Measurements from ENCODE around the gene CALML5. TPM values are rescaled to one million over a fixed set of nuclear protein-coding genes. Genes with fewer than 3 reads are reported as not detected.
A peak's percentile ranks its signal among the peaks of the same experiment; 100 is the strongest.

Gene CALML5
- total and polyA plus RNA-seq, 9 of the 15 experiments (the other 6 are each of a cell fraction or from before 2014, with no cell fraction given), result not detected

- no peak for DNase-seq (ENCODE audit: extremely low read depth in 1 of 4, low spot score in 3 of 4)
- no peaks in the 10 kb centered on the region for H3K9me3 ChIP-seq (replicated peaks; ENCODE audit: control insufficient read depth, insufficient read depth, low read depth, low read length)
- H3K79me2 ChIP-seq (ENCODE audit: control insufficient read depth, insufficient read depth, low read length), result peaks cover 99% of the 10 kb centered on the region
- H3K27me3 ChIP-seq (ENCODE audit: control insufficient read depth in 2 of 2, insufficient read depth in 2 of 2, low read length in 2 of 2), result no peaks in the 10 kb centered on the region
- no peak overlapping the region for H2AFZ ChIP-seq (ENCODE audit: low read depth, low read length)
- peak overlapping the region; percentile 79 for H3K4me2 ChIP-seq (ENCODE audit: insufficient read depth, low read length)
- no TSS peak for BruUV-seq (replicated peaks)
- H3K4me1 ChIP-seq (replicated peaks in 1 of 2; ENCODE audit: control insufficient read depth in 2 of 2, insufficient read depth in 2 of 2, low read length in 2 of 2), result peaks cover 4 to 16% of the 10 kb centered on the region in 2 experiments
- ATAC-seq, result peak; percentile 13
- peak overlapping the region; percentile 19 to 82; a peak in 3 of 4 replicates for H3K9ac ChIP-seq (ENCODE audit: insufficient read depth in 1 of 2, low read depth in 2 of 2, low read length in 2 of 2)
- no peak for FAIRE-seq
- in situ Hi-C loops (cut with MboI) (no loop called here), intact Hi-C loops (cut with micrococcal nuclease) (no loop called here)
- H3K36me3 ChIP-seq (ENCODE audit: control insufficient read depth, insufficient read depth, low read length), result peaks cover 58% of the 10 kb centered on the region
- ChIA-PET POLR2A (no interaction called here), CTCF (ENCODE audit: low intra/inter-chr PET ratio) (interaction anchor here (1.4 kb wide), 1 partner anchor 600 kb away, joined by 3 read pairs; no protein-coding TSS in a partner anchor)
- peak overlapping the region; percentile 74 for H3K27ac ChIP-seq (ENCODE audit: extremely low read depth, low read depth, low read length)
- WGBS (ENCODE audit: insufficient coverage, low coverage, missing lambda C conversion rate), result 0% methylated on average over 2 of the region's 2 CpGs
- H3K9me1 ChIP-seq (ENCODE audit: control insufficient read depth, insufficient read depth, low read length), result no peaks in the 10 kb centered on the region
- H3K4me3 ChIP-seq, result peak overlapping the region; percentile 56
- H4K20me1 ChIP-seq (replicated peaks; ENCODE audit: control insufficient read depth, insufficient read depth, low read length), result no peaks in the 10 kb centered on the region
- TF ChIP-seq, protein P1, sequence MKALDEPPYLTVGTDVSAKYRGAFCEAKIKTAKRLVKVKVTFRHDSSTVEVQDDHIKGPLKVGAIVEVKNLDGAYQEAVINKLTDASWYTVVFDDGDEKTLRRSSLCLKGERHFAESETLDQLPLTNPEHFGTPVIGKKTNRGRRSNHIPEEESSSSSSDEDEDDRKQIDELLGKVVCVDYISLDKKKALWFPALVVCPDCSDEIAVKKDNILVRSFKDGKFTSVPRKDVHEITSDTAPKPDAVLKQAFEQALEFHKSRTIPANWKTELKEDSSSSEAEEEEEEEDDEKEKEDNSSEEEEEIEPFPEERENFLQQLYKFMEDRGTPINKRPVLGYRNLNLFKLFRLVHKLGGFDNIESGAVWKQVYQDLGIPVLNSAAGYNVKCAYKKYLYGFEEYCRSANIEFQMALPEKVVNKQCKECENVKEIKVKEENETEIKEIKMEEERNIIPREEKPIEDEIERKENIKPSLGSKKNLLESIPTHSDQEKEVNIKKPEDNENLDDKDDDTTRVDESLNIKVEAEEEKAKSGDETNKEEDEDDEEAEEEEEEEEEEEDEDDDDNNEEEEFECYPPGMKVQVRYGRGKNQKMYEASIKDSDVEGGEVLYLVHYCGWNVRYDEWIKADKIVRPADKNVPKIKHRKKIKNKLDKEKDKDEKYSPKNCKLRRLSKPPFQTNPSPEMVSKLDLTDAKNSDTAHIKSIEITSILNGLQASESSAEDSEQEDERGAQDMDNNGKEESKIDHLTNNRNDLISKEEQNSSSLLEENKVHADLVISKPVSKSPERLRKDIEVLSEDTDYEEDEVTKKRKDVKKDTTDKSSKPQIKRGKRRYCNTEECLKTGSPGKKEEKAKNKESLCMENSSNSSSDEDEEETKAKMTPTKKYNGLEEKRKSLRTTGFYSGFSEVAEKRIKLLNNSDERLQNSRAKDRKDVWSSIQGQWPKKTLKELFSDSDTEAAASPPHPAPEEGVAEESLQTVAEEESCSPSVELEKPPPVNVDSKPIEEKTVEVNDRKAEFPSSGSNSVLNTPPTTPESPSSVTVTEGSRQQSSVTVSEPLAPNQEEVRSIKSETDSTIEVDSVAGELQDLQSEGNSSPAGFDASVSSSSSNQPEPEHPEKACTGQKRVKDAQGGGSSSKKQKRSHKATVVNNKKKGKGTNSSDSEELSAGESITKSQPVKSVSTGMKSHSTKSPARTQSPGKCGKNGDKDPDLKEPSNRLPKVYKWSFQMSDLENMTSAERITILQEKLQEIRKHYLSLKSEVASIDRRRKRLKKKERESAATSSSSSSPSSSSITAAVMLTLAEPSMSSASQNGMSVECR (CRISPR knock-in tag; IDR thresholded peaks at IDR 0.05), result no peak
- TF ChIP-seq LARP7 (IDR thresholded peaks at IDR 0.05) (peak; percentile 16; the same call in 1 of the 2 replicates), POLR2B (IDR thresholded peaks at IDR 0.05; ENCODE audit: low read depth, partially characterized antibody) (peak; percentile 36), GTF2E2 (tag; IDR thresholded peaks at IDR 0.05) (0 out of 2 replicates have a peak, but pooled peaks have one; percentile 9), POLR3G (IDR thresholded peaks at IDR 0.05; ENCODE audit: extremely low read depth, insufficient read length, insufficient replicate concordance) (no peak), SMAD3 (CRISPR knock-in tag; conservative IDR thresholded peaks at IDR 0.05) (no peak), POLR2H (tag; IDR thresholded peaks at IDR 0.05; ENCODE audit: low read depth) (peak; percentile 46; the same call in 1 of the 2 replicates), NFATC3 (IDR thresholded peaks at IDR 0.05) (0 out of 2 replicates have a peak, but pooled peaks have one; percentile 15), C11orf30 (IDR thresholded peaks at IDR 0.05; ENCODE audit: low read depth) (0 out of 2 replicates have a peak, but pooled peaks have one; percentile 8), ZSCAN29 (IDR thresholded peaks at IDR 0.05) (no peak), CBX2 (IDR thresholded peaks at IDR 0.05; ENCODE audit: insufficient read depth, low read length, poor library complexity, severe bottlenecking) (no peak), ELF4 (CRISPR knock-in tag; IDR thresholded peaks at IDR 0.05) (no peak), CC2D1A (IDR thresholded peaks at IDR 0.05) (no peak), POLR2A (conservative IDR thresholded peaks at IDR 0.05) (peak; percentile 5; the same call in 1 of the 2 replicates)
- TF ChIP-seq, protein P2, sequence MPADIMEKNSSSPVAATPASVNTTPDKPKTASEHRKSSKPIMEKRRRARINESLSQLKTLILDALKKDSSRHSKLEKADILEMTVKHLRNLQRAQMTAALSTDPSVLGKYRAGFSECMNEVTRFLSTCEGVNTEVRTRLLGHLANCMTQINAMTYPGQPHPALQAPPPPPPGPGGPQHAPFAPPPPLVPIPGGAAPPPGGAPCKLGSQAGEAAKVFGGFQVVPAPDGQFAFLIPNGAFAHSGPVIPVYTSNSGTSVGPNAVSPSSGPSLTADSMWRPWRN (IDR thresholded peaks at IDR 0.05; ENCODE audit: low read depth), result no peak
- TF ChIP-seq, protein P3, sequence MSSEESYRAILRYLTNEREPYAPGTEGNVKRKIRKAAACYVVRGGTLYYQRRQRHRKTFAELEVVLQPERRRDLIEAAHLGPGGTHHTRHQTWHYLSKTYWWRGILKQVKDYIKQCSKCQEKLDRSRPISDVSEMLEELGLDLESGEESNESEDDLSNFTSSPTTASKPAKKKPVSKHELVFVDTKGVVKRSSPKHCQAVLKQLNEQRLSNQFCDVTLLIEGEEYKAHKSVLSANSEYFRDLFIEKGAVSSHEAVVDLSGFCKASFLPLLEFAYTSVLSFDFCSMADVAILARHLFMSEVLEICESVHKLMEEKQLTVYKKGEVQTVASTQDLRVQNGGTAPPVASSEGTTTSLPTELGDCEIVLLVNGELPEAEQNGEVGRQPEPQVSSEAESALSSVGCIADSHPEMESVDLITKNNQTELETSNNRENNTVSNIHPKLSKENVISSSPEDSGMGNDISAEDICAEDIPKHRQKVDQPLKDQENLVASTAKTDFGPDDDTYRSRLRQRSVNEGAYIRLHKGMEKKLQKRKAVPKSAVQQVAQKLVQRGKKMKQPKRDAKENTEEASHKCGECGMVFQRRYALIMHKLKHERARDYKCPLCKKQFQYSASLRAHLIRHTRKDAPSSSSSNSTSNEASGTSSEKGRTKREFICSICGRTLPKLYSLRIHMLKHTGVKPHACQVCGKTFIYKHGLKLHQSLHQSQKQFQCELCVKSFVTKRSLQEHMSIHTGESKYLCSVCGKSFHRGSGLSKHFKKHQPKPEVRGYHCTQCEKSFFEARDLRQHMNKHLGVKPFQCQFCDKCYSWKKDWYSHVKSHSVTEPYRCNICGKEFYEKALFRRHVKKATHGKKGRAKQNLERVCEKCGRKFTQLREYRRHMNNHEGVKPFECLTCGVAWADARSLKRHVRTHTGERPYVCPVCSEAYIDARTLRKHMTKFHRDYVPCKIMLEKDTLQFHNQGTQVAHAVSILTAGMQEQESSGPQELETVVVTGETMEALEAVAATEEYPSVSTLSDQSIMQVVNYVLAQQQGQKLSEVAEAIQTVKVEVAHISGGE (CRISPR knock-in tag; IDR thresholded peaks at IDR 0.05), result no peak
Observed at GRCh38 chr10:5449227-5449626, 50.1 kb downstream of the CALML5 start.
